ENCODE measurements around the gene PAX9. TPM values are rescaled to one million over a fixed set of nuclear protein-coding genes. Genes with fewer than 3 reads are reported as not detected.
"Not testable (repeated sequence)": the region's sequence is repeated elsewhere in the genome, so short reads cannot be mapped to it uniquely, and the experiment has no call there.

The PAX9 gene
- polyA plus RNA-seq, 1 donor: 0.23 TPM

- DNase-seq: no peak
Observed at GRCh38 chr14:36676236-36676635, 14.6 kb downstream of the PAX9 start.

GRCh38 chr14:36682338-36682737 lies 20.7 kb downstream of the PAX9 start:
- DNase-seq: no peak

- no peak for DNase-seq
Observed at GRCh38 chr14:36683083-36683724, 21.5 kb downstream of the PAX9 start.

GRCh38 chr14:36684946-36685345 lies 23.3 kb downstream of the PAX9 start:
- DNase-seq: no peak

GRCh38 chr14:36690311-36691040 lies 28.8 kb downstream of the PAX9 start:
- no peak for DNase-seq

- not testable (repeated sequence) for DNase-seq
Observed at GRCh38 chr14:36699420-36699819, 37.8 kb downstream of the PAX9 start.

- no peak for DNase-seq
Observed at GRCh38 chr14:36700651-36701050, 39.0 kb downstream of the PAX9 start.

GRCh38 chr14:36701132-36701531 lies 39.5 kb downstream of the PAX9 start:
- DNase-seq: no peak

GRCh38 chr14:36702474-36702873 lies 40.8 kb downstream of the PAX9 start:
- no peak for DNase-seq

GRCh38 chr14:36707570-36707969 lies 45.9 kb downstream of the PAX9 start:
- DNase-seq: no peak

GRCh38 chr14:36713960-36714703 lies 52.5 kb downstream of the PAX9 start:
- DNase-seq: no peak

- DNase-seq: no peak
Observed at GRCh38 chr14:36716614-36717184, 55.0 kb downstream of the PAX9 start.

- no peak for DNase-seq
Observed at GRCh38 chr14:36717363-36717762, 55.7 kb downstream of the PAX9 start.

GRCh38 chr14:36718216-36718615 lies 56.6 kb downstream of the PAX9 start:
- DNase-seq: no peak

GRCh38 chr14:36719823-36720222 lies 58.2 kb downstream of the PAX9 start:
- no peak for DNase-seq

- no peak for DNase-seq
Observed at GRCh38 chr14:36720657-36721056, 59.0 kb downstream of the PAX9 start.

- DNase-seq: no peak
Observed at GRCh38 chr14:36721877-36722276, 60.2 kb downstream of the PAX9 start.

GRCh38 chr14:36723530-36723929 lies 61.9 kb downstream of the PAX9 start:
- DNase-seq: no peak

GRCh38 chr14:36724162-36724561 lies 62.5 kb downstream of the PAX9 start:
- DNase-seq: no peak

- DNase-seq: no peak
Observed at GRCh38 chr14:36726128-36726527, 64.5 kb downstream of the PAX9 start.
